CD4-positive, alpha-beta T cell treated with Interferon gamma for 1 hour (primary cell): ENCODE measurements around the gene ARHGAP26.
"Not testable (repeated sequence)": the region's sequence is repeated elsewhere in the genome, so short reads cannot be mapped to it uniquely, and the experiment has no call there.

ENCODE experiments used
- DNase-seq: peaks from one replicate; pipeline ENCODE4 v3.0.0-alpha.2; 2020

ARHGAP26 gene

GRCh38 chr5:142911775-142912174 is 141.6 kb downstream of the ARHGAP26 start:
- no peak for DNase-seq

GRCh38 chr5:142913728-142914338 is 143.7 kb downstream of the ARHGAP26 start:
- no peak for DNase-seq

GRCh38 chr5:142915038-142915437 is 144.9 kb downstream of the ARHGAP26 start:
- no peak for DNase-seq

GRCh38 chr5:142915813-142916424 is 145.7 kb downstream of the ARHGAP26 start:
- DNase-seq = peak; percentile 16

- DNase-seq = no peak
Measured at GRCh38 chr5:142918959-142919635, 148.9 kb downstream of the ARHGAP26 start.

- no peak for DNase-seq
Measured at GRCh38 chr5:142920849-142921612, 150.9 kb downstream of the ARHGAP26 start.

- DNase-seq = no peak
Measured at GRCh38 chr5:142922223-142922952, 152.2 kb downstream of the ARHGAP26 start.

GRCh38 chr5:142924135-142924883 is 154.1 kb downstream of the ARHGAP26 start:
- no peak for DNase-seq

GRCh38 chr5:142925795-142926194 is 155.6 kb downstream of the ARHGAP26 start:
- DNase-seq = no peak

- no peak for DNase-seq
Measured at GRCh38 chr5:142926549-142926948, 156.4 kb downstream of the ARHGAP26 start.

GRCh38 chr5:142928999-142929398 is 158.8 kb downstream of the ARHGAP26 start:
- DNase-seq = not testable (repeated sequence)

GRCh38 chr5:142929587-142929986 is 159.4 kb downstream of the ARHGAP26 start:
- peak; percentile 39 for DNase-seq

- no peak for DNase-seq
Measured at GRCh38 chr5:142930395-142931110, 160.4 kb downstream of the ARHGAP26 start.

GRCh38 chr5:142931896-142932686 is 161.9 kb downstream of the ARHGAP26 start:
- DNase-seq = no peak

GRCh38 chr5:142934051-142934762 is 164.0 kb downstream of the ARHGAP26 start:
- DNase-seq = no peak

- no peak for DNase-seq
Measured at GRCh38 chr5:142935014-142935413, 164.8 kb downstream of the ARHGAP26 start.

GRCh38 chr5:142937374-142937773 is 167.2 kb downstream of the ARHGAP26 start:
- DNase-seq = no peak

- no peak for DNase-seq
Measured at GRCh38 chr5:142938266-142938880, 168.2 kb downstream of the ARHGAP26 start.

- no peak for DNase-seq
Measured at GRCh38 chr5:142939006-142939405, 168.8 kb downstream of the ARHGAP26 start.
